OCI-LY7 (cell line): Measurements from ENCODE around the gene DBF4B. TPM values are rescaled to one million over a fixed set of nuclear protein-coding genes. Genes with fewer than 3 reads are reported as not detected.

Source experiments
- BruUV-seq: library from RNA; stranded (reverse); fragments of 400-500 nt; replicated peaks from 2 replicates; lab custom pipeline; 2021; lab: Mats Ljungman, UMichigan
- CTCF ChIA-PET: fragments of 300-600 bp; sonication (Branson Sonifier 250); formaldehyde crosslinking; loops from one replicate; lab custom pipeline; 2022; ENCODE audit warnings: antibody characterized with exemption; ENCODE audit not compliant: unreplicated experiment; lab: Charles Lee
- POLR2A ChIA-PET: fragments of 300-600 bp; sonication (Branson Sonifier 250); formaldehyde crosslinking; loops from one replicate; lab custom pipeline; 2022; ENCODE audit warnings: antibody characterized with exemption; lab: Charles Lee
- DNase-seq: peaks from one replicate; pipeline ENCODE4 v3.0.0-alpha.2; 2015; ENCODE audit warnings: low spot score
- H2AFZ ChIP-seq: fragments of 200-600 bp; sonication (generic), shearing (Covaris generic); 2 replicates; pipeline ENCODE4 v1.6.1; 2014; ENCODE audit warnings: mild to moderate bottlenecking, antibody characterized with exemption, low read length, moderate library complexity
- H3K27ac ChIP-seq: fragments of 200-600 bp; sonication (generic); 2 replicates; pipeline ENCODE4 v1.5.1; 2014; ENCODE audit warnings: mixed run types, low read depth, mild to moderate bottlenecking, moderate library complexity, low read length, inconsistent platforms; ENCODE audit not compliant: poor library complexity, severe bottlenecking
- H3K36me3 ChIP-seq: fragments of 200-600 bp; sonication (generic); 2 replicates; pipeline ENCODE4 v1.6.1; 2014; ENCODE audit warnings: mild to moderate bottlenecking, antibody characterized with exemption, low read length, moderate library complexity, mixed read lengths; ENCODE audit not compliant: insufficient read depth
- H3K4me1 ChIP-seq: fragments of 200-600 bp; sonication (generic); 2 replicates; pipeline ENCODE4 v1.5.1; 2014; ENCODE audit warnings: mild to moderate bottlenecking, low read length; ENCODE audit not compliant: insufficient read depth, poor library complexity, severe bottlenecking
- H3K4me2 ChIP-seq: fragments of 200-600 bp; sonication (generic); 2 replicates; pipeline ENCODE4 v1.6.1; 2014; ENCODE audit warnings: mild to moderate bottlenecking, low read length
- H3K4me3 ChIP-seq: fragments of 200-600 bp; sonication (generic); 2 replicates; pipeline ENCODE4 v1.5.1; 2014; ENCODE audit warnings: mild to moderate bottlenecking, low read depth, low read length; ENCODE audit not compliant: poor library complexity, severe bottlenecking
- H3K79me2 ChIP-seq: fragments of 200-600 bp; sonication (generic); 2 replicates; pipeline ENCODE4 v1.6.1; 2016; ENCODE audit warnings: low read depth, mild to moderate bottlenecking, low read length, moderate library complexity, mixed read lengths; ENCODE audit not compliant: insufficient read depth
- H3K9me2 ChIP-seq: fragments of 200-600 bp; sonication (generic); 2 replicates; pipeline ENCODE4 v1.6.1; 2016; ENCODE audit warnings: mild to moderate bottlenecking, low read length, mixed read lengths; ENCODE audit not compliant: insufficient read depth
- H3K9me3 ChIP-seq: fragments of 200-600 bp; sonication (generic); 2 replicates; pipeline ENCODE4 v1.6.1; 2014; ENCODE audit warnings: mild to moderate bottlenecking, mixed run types, low read length, mixed read lengths
- H4K20me1 ChIP-seq: fragments of 200-600 bp; sonication (generic); 2 replicates; pipeline ENCODE4 v1.6.1; 2014; ENCODE audit warnings: mild to moderate bottlenecking, antibody characterized with exemption, low read length, moderate library complexity, mixed read lengths; ENCODE audit not compliant: insufficient read depth
- EZH2phosphoT487 ChIP-seq: fragments of 200-600 bp; sonication (generic); IDR thresholded peaks from 2 replicates; pipeline ENCODE4 v1.6.1; 2018; ENCODE audit warnings: low read depth, borderline replicate concordance, mild to moderate bottlenecking, mixed run types, antibody characterized with exemption, low read length, moderate library complexity, mixed read lengths
- intact Hi-C: fragments of 100-400 bp; cut with micrococcal nuclease; formaldehyde crosslinking; loops from one replicate; pipeline ENCODE4 v1.10.0; 2022; ENCODE audit not compliant: unreplicated experiment
- total RNA-seq, 2 experiments: library from RNA; depleted of rRNA in 1 of 2; stranded (reverse); fragments of >200 nt in 1 of 2; shearing (Covaris generic) in 1 of 2; gene quantifications; 2 replicates each; pipeline ENCODE4 v1.2.3, GENCODE V29; 2014 to 2022
- TF ChIP-seq, protein P1 (sequence below): fragments of 200-600 bp; sonication (generic); conservative IDR thresholded peaks from 2 replicates; pipeline ENCODE4 v1.5.1; 2014; ENCODE audit warnings: mild to moderate bottlenecking, antibody characterized with exemption, low read length, moderate library complexity, mixed read lengths

The DBF4B gene
- total RNA-seq, 2 experiments from 2014 or later, result 18.1 to 45.8 TPM

DNA sequence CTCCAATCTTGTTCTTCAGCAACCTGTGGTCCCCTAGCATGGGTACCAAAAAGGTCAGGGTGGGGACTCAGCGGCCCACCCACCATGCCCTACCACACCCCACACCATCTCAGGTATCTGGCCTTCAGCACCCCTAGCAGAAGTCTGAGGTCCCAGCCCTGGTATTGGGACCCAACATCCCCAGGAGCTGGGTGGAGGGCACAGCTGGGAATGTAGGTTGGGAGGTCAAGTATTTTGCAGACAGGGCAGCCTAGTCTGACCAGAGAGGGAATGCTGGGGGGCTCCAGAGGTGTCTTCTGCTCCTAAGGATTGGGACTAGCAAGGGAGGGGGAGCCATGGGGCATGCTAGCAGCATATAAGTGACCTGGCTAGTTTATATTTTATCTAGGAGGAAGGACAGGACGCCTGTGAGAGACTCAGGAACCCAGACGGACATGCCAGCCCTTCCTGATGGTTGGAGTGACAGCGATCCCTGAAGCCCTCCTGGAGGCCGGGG lies 49.5 kb downstream of the DBF4B start:
- no peak overlapping the region for H3K4me2 ChIP-seq
- no peak overlapping the region for H3K27ac ChIP-seq
- ChIA-PET POLR2A (no interaction called here), CTCF (no interaction called here)
- no peaks in the 10 kb centered on the region for H3K79me2 ChIP-seq
- H2AFZ ChIP-seq, result no peak overlapping the region
- TF ChIP-seq, protein P1, sequence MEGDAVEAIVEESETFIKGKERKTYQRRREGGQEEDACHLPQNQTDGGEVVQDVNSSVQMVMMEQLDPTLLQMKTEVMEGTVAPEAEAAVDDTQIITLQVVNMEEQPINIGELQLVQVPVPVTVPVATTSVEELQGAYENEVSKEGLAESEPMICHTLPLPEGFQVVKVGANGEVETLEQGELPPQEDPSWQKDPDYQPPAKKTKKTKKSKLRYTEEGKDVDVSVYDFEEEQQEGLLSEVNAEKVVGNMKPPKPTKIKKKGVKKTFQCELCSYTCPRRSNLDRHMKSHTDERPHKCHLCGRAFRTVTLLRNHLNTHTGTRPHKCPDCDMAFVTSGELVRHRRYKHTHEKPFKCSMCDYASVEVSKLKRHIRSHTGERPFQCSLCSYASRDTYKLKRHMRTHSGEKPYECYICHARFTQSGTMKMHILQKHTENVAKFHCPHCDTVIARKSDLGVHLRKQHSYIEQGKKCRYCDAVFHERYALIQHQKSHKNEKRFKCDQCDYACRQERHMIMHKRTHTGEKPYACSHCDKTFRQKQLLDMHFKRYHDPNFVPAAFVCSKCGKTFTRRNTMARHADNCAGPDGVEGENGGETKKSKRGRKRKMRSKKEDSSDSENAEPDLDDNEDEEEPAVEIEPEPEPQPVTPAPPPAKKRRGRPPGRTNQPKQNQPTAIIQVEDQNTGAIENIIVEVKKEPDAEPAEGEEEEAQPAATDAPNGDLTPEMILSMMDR, result no peak
- no peak for TF ChIP-seq EZH2phosphoT487
- H3K9me2 ChIP-seq, result no peaks in the 10 kb centered on the region
- no peaks in the 10 kb centered on the region for H3K4me1 ChIP-seq
- no peak overlapping the region for H3K4me3 ChIP-seq
- intact Hi-C loops, result no loop called here
- no peaks in the 10 kb centered on the region for H3K9me3 ChIP-seq
- BruUV-seq, result no TSS peak
- no peaks in the 10 kb centered on the region for H3K36me3 ChIP-seq
- no peak for DNase-seq
- no peaks in the 10 kb centered on the region for H4K20me1 ChIP-seq

DNA sequence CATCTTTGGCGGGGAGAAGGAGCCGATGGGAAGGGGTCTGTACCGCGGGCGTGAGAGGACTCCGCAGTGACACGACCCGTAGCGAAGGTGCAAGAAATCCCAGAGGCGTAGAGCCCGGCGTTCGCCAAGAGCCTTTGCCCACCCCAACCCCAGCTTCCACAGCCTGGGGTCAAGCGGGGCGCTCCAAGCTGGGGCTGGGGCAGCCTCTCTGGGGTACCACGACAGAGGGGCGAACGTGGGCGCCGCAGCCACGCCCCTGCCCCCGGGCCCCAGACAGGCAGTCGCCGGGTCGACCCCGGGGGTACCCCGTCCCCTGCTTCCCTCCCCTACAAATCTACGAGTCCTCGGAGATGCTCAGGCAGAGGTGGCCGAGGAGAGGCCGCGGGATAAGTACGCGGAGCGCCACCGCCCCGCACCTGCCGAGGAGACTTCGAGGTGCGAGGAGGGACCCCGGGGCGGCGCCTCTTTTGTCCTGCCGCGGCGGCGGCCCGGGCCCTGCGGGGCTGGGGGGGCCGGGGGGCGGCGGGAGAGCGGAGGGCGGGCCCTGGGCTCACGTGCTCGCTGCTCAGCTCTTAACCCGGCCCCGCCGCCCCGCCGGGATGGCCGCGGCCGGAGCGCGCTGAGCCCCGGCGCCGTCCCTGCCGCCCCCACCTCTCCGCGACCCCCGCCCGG lies 50.1 kb downstream of the DBF4B start, which contains the start of gene ADAM11:
TSS of gene ADAM11 (plus strand) at position 575 of the 672 bp plus-strand sequence. CDS start 212 bp downstream, outside the sequence.
- Histone ChIP-seq H3K4me3 (no peak within 1 kb of the TSS), H3K27ac (no peak within 1 kb of the TSS), H4K20me1 (no peaks in the 10 kb centered on the region), H3K36me3 (no peaks in the 10 kb centered on the region), H3K4me2 (no peak within 1 kb of the TSS; the same call in 1 of the 2 replicates), H3K79me2 (no peaks in the 10 kb centered on the region), H2AFZ (no peak within 1 kb of the TSS), H3K9me3 (no peaks in the 10 kb centered on the region), H3K9me2 (no peaks in the 10 kb centered on the region), H3K4me1 (no peaks in the 10 kb centered on the region)
- ChIA-PET POLR2A (no interaction called here), CTCF (no interaction called here)
- DNase-seq, result no peak
- no TSS peak for BruUV-seq
- intact Hi-C loops, result no loop called here
- TF ChIP-seq, protein P1, result no peak
- TF ChIP-seq EZH2phosphoT487, result no peak
